22Rv1 (cell line): Measurements from ENCODE around the gene NXPH2.

Experiments
- H3K27ac ChIP-seq: fragments of 450-650 bp; 2 replicates; pipeline ENCODE4 v1.5.1; 2017
- ZFX ChIP-seq: fragments of 450-650 bp; IDR thresholded peaks from 2 replicates; pipeline ENCODE4 v1.6.1; 2017; ENCODE audit warnings: antibody characterized with exemption, borderline replicate concordance
- TF ChIP-seq, protein P1 (sequence below): fragments of 450-650 bp; IDR thresholded peaks from 2 replicates; pipeline ENCODE4 v1.5.1; 2017; ENCODE audit warnings: mild to moderate bottlenecking

NXPH2 gene

DNA sequence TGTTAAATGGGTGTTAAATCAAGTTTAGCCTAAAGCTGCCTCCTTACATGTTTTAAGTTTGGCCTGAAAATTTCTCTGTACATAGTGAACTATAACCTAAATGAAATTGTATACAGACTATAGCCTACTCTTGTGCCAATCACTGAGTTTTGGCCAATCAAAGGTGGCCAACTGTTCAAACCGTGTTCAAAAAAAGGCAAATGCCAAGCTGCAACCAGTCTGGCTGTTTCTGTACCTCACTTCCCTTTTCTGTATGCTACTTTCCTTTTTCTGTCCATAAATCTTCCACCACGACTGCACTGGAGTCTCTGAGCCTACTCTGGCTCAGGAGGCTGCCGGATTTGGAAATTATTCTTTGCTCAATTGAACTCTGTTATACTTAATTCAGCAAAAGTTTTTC lies 157.6 kb downstream of the NXPH2 start:
- TF ChIP-seq ZFX, result no peak
- TF ChIP-seq, protein P1, sequence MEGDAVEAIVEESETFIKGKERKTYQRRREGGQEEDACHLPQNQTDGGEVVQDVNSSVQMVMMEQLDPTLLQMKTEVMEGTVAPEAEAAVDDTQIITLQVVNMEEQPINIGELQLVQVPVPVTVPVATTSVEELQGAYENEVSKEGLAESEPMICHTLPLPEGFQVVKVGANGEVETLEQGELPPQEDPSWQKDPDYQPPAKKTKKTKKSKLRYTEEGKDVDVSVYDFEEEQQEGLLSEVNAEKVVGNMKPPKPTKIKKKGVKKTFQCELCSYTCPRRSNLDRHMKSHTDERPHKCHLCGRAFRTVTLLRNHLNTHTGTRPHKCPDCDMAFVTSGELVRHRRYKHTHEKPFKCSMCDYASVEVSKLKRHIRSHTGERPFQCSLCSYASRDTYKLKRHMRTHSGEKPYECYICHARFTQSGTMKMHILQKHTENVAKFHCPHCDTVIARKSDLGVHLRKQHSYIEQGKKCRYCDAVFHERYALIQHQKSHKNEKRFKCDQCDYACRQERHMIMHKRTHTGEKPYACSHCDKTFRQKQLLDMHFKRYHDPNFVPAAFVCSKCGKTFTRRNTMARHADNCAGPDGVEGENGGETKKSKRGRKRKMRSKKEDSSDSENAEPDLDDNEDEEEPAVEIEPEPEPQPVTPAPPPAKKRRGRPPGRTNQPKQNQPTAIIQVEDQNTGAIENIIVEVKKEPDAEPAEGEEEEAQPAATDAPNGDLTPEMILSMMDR, result no peak
- H3K27ac ChIP-seq, result no peak overlapping the region

DNA sequence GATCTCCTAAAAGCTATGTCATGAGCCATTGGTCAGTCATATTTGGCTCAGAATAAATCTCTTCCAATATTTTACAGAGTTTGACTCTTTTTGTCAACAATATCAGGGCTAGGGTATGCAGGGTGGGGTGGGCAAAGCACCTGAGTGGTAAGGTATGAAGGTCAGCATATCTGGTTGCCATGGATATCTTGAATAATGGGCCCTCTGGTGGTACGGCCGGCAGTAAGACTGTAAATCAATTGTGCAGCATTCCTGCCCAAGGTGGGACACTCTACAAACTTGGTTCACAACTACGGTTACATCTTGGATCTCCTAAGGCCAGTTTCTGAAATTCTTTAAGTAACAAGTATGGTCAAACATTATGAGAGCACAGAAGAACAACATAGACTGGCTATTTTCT lies 159.1 kb downstream of the NXPH2 start:
- no peak for TF ChIP-seq ZFX
- TF ChIP-seq, protein P1, result no peak
- no peak overlapping the region for H3K27ac ChIP-seq

DNA sequence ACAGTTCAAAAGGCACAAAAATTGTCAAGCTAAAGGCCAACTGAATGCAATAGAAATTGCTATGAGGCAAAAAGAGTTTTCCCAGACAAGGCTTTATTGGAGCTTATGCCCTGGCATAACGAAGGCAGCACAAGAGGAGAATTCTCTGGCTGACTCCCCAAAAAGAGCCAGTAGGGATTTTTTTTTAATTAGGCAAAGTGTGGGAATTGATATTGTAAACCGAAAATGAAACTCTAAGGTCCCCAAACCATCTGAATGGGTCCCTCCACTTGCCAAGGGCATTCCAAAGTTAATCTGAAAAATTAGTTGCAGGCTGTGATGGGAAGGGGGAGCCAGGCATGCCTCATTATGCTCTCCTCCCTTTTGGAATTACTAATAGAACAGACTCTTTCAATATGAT lies 159.8 kb downstream of the NXPH2 start:
- TF ChIP-seq ZFX, result no peak
- TF ChIP-seq, protein P1, result no peak
- no peak overlapping the region for H3K27ac ChIP-seq
